NCI-H748 treated with DMSO at 0.1 percent for 48 hours (cell line): ENCODE results near the gene DPP4.
"Not testable (repeated sequence)": the region's sequence is repeated elsewhere in the genome, so short reads cannot be mapped to it uniquely, and the experiment has no call there.

Experiments used
- DNase-seq: peaks from one replicate; lab custom pipeline; 2025; lab: John Stamatoyannopoulos, UW

The DPP4 gene

GRCh38 chr2:162057426-162057825, 16.6 kb downstream of the DPP4 start:
- DNase-seq = no peak

DNA sequence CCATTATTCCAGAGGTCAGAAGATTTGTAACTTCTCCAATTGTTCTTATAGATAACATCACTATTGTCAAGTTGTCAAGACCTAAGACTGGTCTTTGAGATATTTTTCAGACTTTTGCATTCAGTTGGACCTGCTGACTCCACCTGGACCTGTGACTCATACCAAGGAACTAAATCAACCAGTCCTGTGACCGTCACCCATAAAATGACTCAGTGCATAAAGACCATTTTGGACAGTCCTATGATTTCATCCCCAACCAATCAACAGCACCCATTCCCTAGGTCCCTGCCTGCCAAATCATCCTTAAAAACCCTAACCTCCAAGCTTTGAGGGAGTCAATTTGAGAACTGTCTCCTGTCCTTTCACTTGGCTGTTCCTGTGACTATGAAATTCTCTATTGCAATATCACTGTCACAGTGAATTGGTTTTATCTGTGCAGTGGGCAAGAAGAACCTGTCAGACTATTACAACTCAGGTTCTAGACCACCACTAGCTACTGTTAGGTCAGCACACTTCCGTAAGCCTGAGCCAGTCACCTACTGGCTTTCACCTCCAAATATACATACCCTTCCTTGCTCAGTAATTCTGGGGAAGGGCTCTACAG, 17.1 kb downstream of the DPP4 start:
- no peak for DNase-seq

GRCh38 chr2:162053808-162054155, 20.2 kb downstream of the DPP4 start:
- DNase-seq = no peak

DNA sequence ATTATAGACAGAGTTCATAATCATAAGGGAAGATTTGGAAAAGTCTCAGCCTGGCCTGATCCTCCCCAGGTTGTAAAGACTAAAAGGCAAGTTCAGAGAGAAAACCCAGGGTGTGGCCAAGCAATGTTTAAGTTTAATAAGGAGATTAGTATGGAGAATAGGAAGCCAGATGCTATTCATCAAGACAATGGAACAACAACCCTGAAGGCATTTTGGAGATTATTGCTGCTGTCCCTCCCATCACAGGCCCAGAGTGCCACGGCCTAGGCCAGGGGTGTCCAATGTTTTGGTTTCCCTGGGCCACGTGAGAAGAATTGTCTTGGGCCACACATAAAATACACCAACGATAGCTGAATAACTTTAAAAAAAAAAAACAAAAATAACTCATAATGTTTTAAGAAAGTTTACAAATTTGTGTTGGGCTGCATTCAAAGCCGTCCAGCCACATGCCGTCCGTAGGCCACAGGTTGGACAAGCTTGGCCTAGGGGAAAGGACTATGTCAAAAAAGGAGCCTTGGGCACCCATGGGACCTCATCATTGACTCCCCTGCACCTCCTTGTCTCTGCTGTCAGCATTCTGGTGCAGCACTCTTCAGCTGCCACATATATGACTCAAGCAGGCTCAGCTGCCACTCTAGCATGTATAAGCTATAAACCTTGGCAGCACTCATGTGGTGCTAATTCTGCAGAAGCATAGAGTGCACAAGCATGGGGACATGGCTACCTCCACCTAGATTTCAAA, 20.8 kb downstream of the DPP4 start:
- no peak for DNase-seq

- no peak for DNase-seq
Measured at GRCh38 chr2:162050513-162050961, 23.5 kb downstream of the DPP4 start.

GRCh38 chr2:162049089-162049488, 24.9 kb downstream of the DPP4 start:
- not testable (repeated sequence) for DNase-seq

- DNase-seq = no peak
Measured at GRCh38 chr2:162044586-162044985, 29.4 kb downstream of the DPP4 start.

- no peak for DNase-seq
Measured at GRCh38 chr2:162043132-162043531, 30.9 kb downstream of the DPP4 start.

DNA sequence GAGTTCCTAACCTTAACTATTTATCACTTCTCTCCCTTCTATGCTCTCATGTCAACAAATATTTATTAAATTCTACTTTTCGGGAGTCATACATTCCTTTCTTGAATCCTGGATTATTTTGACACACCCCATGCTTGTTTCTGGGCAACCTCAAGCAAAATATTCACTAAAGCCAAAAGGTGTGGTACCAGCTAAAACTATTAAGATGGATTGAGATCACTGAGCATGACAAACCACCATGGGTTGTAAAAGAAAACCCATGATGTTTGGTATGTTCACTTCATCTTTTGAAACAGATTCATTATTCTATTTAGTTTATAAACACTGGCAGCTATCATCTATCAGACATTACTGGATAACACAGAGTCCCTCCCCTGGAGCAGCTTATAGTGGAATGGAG, 32.5 kb downstream of the DPP4 start:
- DNase-seq = no peak

GRCh38 chr2:162038725-162039124, 35.3 kb downstream of the DPP4 start:
- no peak for DNase-seq

- no peak for DNase-seq
Measured at GRCh38 chr2:162037886-162038285, 36.1 kb downstream of the DPP4 start.

DNA sequence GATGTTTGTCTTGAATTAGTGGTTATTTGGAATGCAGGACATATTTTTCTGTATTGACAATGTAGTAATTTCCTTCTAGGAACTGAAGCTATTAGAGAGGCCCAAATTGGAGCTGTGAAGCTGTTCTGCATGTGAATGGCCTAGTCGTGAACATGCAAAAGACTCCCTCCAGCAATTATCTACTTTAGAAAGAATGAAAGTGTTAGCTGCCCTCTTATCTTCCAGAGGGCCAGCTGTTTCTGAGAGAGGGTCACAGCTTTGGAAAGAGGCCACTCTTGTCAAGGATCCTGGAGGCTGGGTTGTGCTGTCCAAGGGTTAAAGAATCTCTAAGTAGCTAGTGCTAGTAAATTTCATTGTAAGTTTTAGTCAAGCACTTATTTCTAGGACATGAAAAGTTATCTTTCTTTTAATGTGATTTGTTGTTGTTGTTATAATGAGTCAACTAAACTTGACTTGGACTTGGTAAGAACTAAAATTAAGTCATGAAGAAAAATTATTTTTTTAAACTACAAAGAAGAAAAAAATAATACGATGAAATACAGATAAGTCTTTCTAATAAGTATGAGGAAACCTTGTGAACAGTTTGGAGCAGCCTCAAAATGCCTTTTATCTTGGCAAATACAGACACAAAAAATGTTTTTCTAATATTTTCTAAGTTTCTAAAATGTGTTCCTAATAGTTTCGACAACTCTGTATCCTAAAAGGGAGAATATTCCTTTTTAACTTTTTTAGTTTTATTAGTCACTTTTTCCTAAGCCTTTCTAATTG, 36.8 kb downstream of the DPP4 start:
- DNase-seq = no peak

- no peak for DNase-seq
Measured at GRCh38 chr2:162035981-162036380, 38.0 kb downstream of the DPP4 start.

DNA sequence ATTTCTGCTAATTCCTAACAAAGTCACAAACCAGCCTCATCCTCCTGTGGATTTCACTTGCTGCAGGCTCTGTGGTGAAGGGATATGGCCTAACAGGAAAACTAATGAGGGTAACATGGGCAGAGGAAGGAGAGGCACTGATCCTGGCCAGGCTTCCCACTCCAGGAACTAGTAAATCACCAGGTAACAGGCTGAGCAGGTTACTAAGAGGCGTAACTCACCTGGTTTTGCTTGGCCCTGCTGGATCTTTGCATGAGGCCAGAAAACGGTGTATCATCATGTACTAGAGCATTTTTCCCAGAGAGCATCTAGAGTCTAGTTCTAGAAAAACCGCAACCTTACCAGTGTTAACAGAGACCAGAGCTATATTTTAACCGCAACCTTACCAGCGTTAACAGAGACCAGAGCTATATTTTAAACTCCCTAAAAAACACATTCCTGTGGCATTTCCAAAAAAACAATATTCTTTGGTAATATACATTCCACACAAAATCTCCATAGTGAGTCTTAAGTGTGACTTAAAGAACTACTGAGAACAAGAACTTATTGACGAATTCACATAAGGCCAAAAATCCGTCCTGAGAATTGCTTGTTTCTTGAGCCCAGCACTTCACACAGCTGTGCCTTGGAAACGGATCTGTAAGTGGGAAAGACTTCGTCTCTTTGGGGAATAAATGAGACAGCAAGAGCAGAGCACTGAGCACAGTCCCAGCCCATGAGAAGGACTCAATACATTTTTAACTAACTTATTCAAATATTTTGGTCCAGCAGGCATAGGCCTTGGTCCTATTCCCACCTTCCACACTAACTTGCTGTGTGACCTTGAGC, 43.4 kb downstream of the DPP4 start:
- DNase-seq = no peak

DNA sequence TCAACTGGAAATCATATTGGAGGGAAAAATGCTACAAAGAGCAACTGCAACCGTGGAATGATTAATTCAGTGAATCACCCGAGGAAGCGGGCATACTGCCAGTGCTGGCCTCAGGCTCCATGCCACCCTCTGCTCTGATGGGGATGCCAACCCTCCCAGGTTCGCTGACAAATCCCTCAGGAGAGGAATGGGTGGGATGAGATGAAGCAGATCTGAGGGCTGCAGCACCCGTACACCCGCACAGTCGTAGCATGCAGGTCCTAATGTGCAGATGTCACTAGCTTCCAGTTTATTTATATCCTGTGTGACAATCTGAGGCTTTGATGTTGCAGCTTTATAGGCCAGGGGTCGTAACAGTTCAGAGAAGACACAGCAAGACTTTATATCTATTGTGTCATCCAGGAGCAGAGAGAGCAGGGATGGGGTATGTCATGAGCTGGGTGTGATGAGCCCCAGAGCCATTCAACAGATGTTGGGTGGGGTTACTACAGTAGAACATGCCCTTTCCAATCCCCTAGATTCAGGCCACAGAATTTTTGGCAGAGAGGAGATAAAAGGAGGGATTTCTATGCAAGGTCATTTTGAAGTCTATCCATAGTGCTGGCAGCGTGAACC, 44.6 kb downstream of the DPP4 start:
- no peak for DNase-seq

GRCh38 chr2:162028511-162028910, 45.5 kb downstream of the DPP4 start:
- DNase-seq = no peak

GRCh38 chr2:162025121-162025911, 48.7 kb downstream of the DPP4 start:
- no peak for DNase-seq

- DNase-seq = no peak
Measured at GRCh38 chr2:162022290-162022945, 51.6 kb downstream of the DPP4 start.

- DNase-seq = no peak
Measured at GRCh38 chr2:162021516-162022058, 52.4 kb downstream of the DPP4 start.

- DNase-seq = no peak
Measured at GRCh38 chr2:162018530-162018929, 55.5 kb downstream of the DPP4 start.
